HCT116 (cell line): Measurements from ENCODE around the gene DAZAP1. TPM values are rescaled to one million over a fixed set of nuclear protein-coding genes. Genes with fewer than 3 reads are reported as not detected.

Source experiments
- ATAC-seq: fragments of 200-7000 bp; cut with Tn5 transposase; 2 replicates; pipeline ENCODE4 v1.9.1; 2020; ENCODE audit warnings: mild to moderate bottlenecking, moderate library complexity
- BruUV-seq: library from RNA; stranded (reverse); fragments of 400-500 nt; replicated peaks from 2 replicates; lab custom pipeline; 2021; lab: Mats Ljungman, UMichigan
- CTCF ChIA-PET: fragments of 300-600 bp; sonication (Branson Sonifier 250); formaldehyde crosslinking; loops from one replicate; lab custom pipeline; 2021; ENCODE audit warnings: antibody characterized with exemption; lab: Charles Lee
- POLR2A ChIA-PET: fragments of 300-600, 350-600 bp; sonication (Branson Sonifier 250); formaldehyde crosslinking; loops from one replicate; lab custom pipeline; 2021; ENCODE audit warnings: antibody characterized with exemption; lab: Charles Lee
- RAD21 ChIA-PET, 2 experiments: fragments of 300-600 bp; sonication (Branson Sonifier 250); formaldehyde crosslinking; loops; one replicate each; lab custom pipeline; 2023; ENCODE audit warnings: low total read pairs in 2 of 2; ENCODE audit not compliant: uncharacterized antibody in 2 of 2, unreplicated experiment in 2 of 2, low non-redundant PET in 1 of 2; lab: Charles Lee
- DNase-seq: peaks from one replicate; pipeline ENCODE4 v3.0.0-alpha.2; 2010; ENCODE audit warnings: low read depth, low spot score
- H2AFZ ChIP-seq: fragments of 200-600 bp; shearing (Covaris generic), sonication (generic); 2 replicates; pipeline ENCODE4 v1.6.1; 2017; ENCODE audit warnings: low read depth, mixed run types, mixed read lengths, antibody characterized with exemption, low read length; ENCODE audit not compliant: poor library complexity, severe bottlenecking
- H3K27ac ChIP-seq: 2 replicates; pipeline ENCODE4 v1.5.1; 2012; ENCODE audit warnings: low read depth, low read length
- H3K27me3 ChIP-seq: fragments of 200-600 bp; sonication (generic); 2 replicates; pipeline ENCODE4 v1.6.1; 2016; ENCODE audit warnings: mixed run types, low read length, mixed read lengths; ENCODE audit not compliant: insufficient read depth
- H3K36me3 ChIP-seq, 2 experiments: fragments of 200-500 bp in 1 of 2; fragments of 200-600 bp in 1 of 2; sonication (Bioruptor generic) in 1 of 2; sonication (generic) in 1 of 2; 2 replicates each; pipeline versions ENCODE4 v1.5.1 to v1.6.1; 2014 to 2016; ENCODE audit warnings: low read length in 2 of 2, inconsistent platforms in 1 of 2, mixed read lengths in 1 of 2, mixed run types in 1 of 2; ENCODE audit not compliant: insufficient read depth in 2 of 2, control insufficient read depth in 1 of 2
- H3K4me1 ChIP-seq, 2 experiments: fragments of 200-600 bp in 1 of 2; sonication (generic) in 1 of 2; 2 replicates each; pipeline versions ENCODE4 v1.5.1 to v1.6.1; 2012 to 2017; ENCODE audit warnings: low read length in 2 of 2, inconsistent platforms in 1 of 2, mild to moderate bottlenecking in 1 of 2, mixed read lengths in 1 of 2, mixed run types in 1 of 2, moderate library complexity in 1 of 2; ENCODE audit not compliant: insufficient read depth in 2 of 2, control insufficient read depth in 1 of 2
- H3K4me2 ChIP-seq: fragments of 200-600 bp; sonication (generic); 2 replicates; pipeline ENCODE4 v1.6.1; 2017; ENCODE audit warnings: mixed run types, low read length, mixed read lengths
- H3K4me3 ChIP-seq, 2 experiments: fragments of 200-600 bp in 1 of 2; sonication (generic) in 1 of 2; replicated peaks in 1 of 2; 2 replicates each; pipeline ENCODE4 v1.5.1; 2011 to 2016; ENCODE audit warnings: low read length in 2 of 2, control low read depth in 1 of 2, low read depth in 1 of 2, mild to moderate bottlenecking in 1 of 2, mixed read lengths in 1 of 2, mixed run types in 1 of 2
- H3K79me2 ChIP-seq: fragments of 200-600 bp; sonication (generic); 2 replicates; pipeline ENCODE4 v1.6.1; 2017; ENCODE audit warnings: mild to moderate bottlenecking, mixed run types, low read length, moderate library complexity, mixed read lengths; ENCODE audit not compliant: insufficient read depth
- H3K9ac ChIP-seq: fragments of 200-600 bp; sonication (generic); 2 replicates; pipeline ENCODE4 v1.6.1; 2016; ENCODE audit warnings: low read length, mixed read lengths
- H3K9me2 ChIP-seq: fragments of 200-600 bp; sonication (generic), shearing (Covaris generic); 2 replicates; pipeline ENCODE4 v1.6.1; 2017; ENCODE audit warnings: mixed run types, mild to moderate bottlenecking, moderate library complexity; ENCODE audit not compliant: insufficient read depth
- H3K9me3 ChIP-seq, 2 experiments: fragments of 200-500 bp in 1 of 2; fragments of 200-600 bp in 1 of 2; sonication (Bioruptor generic) in 1 of 2; sonication (generic) in 1 of 2; 2 replicates each; pipeline ENCODE4 v1.6.1; 2014 to 2017; ENCODE audit warnings: low read length in 2 of 2, mixed read lengths in 2 of 2, inconsistent platforms in 1 of 2, low read depth in 1 of 2, mild to moderate bottlenecking in 1 of 2, mixed run types in 1 of 2, moderate library complexity in 1 of 2; ENCODE audit not compliant: control insufficient read depth in 1 of 2, insufficient read depth in 1 of 2
- H4K20me1 ChIP-seq: fragments of 200-600 bp; sonication (generic), shearing (Covaris generic); 2 replicates; pipeline ENCODE4 v1.6.1; 2017; ENCODE audit warnings: mixed run types, mild to moderate bottlenecking, moderate library complexity; ENCODE audit not compliant: insufficient read depth
- CBX3 ChIP-seq: IDR thresholded peaks from 2 replicates; pipeline ENCODE4 v1.6.1; 2012; ENCODE audit warnings: low read depth
- CEBPB ChIP-seq: IDR thresholded peaks from 2 replicates; pipeline ENCODE4 v1.6.1; 2012; ENCODE audit warnings: low read depth
- EGR1 ChIP-seq: IDR thresholded peaks from 2 replicates; pipeline ENCODE4 v1.6.1; 2012; ENCODE audit warnings: low read depth
- ELF1 ChIP-seq: IDR thresholded peaks from 2 replicates; pipeline ENCODE4 v1.6.1; 2012; ENCODE audit warnings: low read depth, borderline replicate concordance
- EZH2 ChIP-seq: fragments of 200-600 bp; sonication (generic); IDR thresholded peaks from 2 replicates; pipeline ENCODE4 v1.6.1; 2017; ENCODE audit warnings: antibody characterized with exemption, mixed run types
- EZH2phosphoT487 ChIP-seq: fragments of 200-600 bp; IDR thresholded peaks from 2 replicates; pipeline ENCODE4 v1.6.1; 2018; ENCODE audit warnings: antibody characterized with exemption, borderline replicate concordance
- FOSL1 ChIP-seq: IDR thresholded peaks from 2 replicates; pipeline ENCODE4 v1.6.1; 2012; ENCODE audit warnings: low read depth
- JUND ChIP-seq: IDR thresholded peaks from 2 replicates; pipeline ENCODE4 v1.6.1; 2012
- POLR2A ChIP-seq: IDR thresholded peaks from 2 replicates; pipeline ENCODE4 v1.7.0; 2011; ENCODE audit warnings: borderline replicate concordance; ENCODE audit not compliant: insufficient read depth, insufficient read length; ENCODE audit errors: extremely low read depth
- POLR2AphosphoS5 ChIP-seq: IDR thresholded peaks from 2 replicates; pipeline ENCODE4 v1.6.1; 2011; ENCODE audit warnings: mild to moderate bottlenecking, low read depth, low read length, moderate library complexity
- RAD21 ChIP-seq: IDR thresholded peaks from 2 replicates; pipeline ENCODE4 v1.6.1; 2012; ENCODE audit warnings: low read depth, mild to moderate bottlenecking
- SIN3A ChIP-seq: IDR thresholded peaks from 2 replicates; pipeline ENCODE4 v1.6.1; 2012; ENCODE audit warnings: low read depth
- SP1 ChIP-seq: IDR thresholded peaks from 2 replicates; pipeline ENCODE4 v1.6.1; 2012; ENCODE audit warnings: low read depth
- SRF ChIP-seq: IDR thresholded peaks from 2 replicates; pipeline ENCODE4 v1.6.1; 2012; ENCODE audit warnings: low read depth
- TCF7L2 ChIP-seq: IDR thresholded peaks from 2 replicates; pipeline ENCODE4 v1.7.0; 2011; ENCODE audit warnings: borderline replicate concordance, inconsistent platforms; ENCODE audit not compliant: insufficient read depth, insufficient read length; ENCODE audit errors: extremely low read depth
- YY1 ChIP-seq: IDR thresholded peaks from 2 replicates; pipeline ENCODE4 v1.6.1; 2011; ENCODE audit warnings: low read length, low read depth, moderate library complexity, mild to moderate bottlenecking; ENCODE audit not compliant: insufficient replicate concordance; ENCODE audit errors: extremely low read depth
- ZFX ChIP-seq: fragments of 450-650 bp; IDR thresholded peaks from 2 replicates; pipeline ENCODE4 v1.6.1; 2017
- ZNF274 ChIP-seq: fragments of 200-500 bp; sonication (Bioruptor generic); IDR thresholded peaks from 2 replicates; pipeline ENCODE4 v1.6.1; 2014; ENCODE audit warnings: mild to moderate bottlenecking, low read depth, low read length, inconsistent platforms
- intact Hi-C: fragments of 100-400 bp; cut with micrococcal nuclease; formaldehyde crosslinking; loops from 2 replicates; pipeline ENCODE4 v1.10.0; 2022
- total RNA-seq: library from RNA; stranded (reverse); gene quantifications from one replicate; pipeline ENCODE4 v1.2.1, GENCODE V29; 2021; ENCODE audit not compliant: unreplicated experiment
- TF ChIP-seq, protein P1 (sequence below): IDR thresholded peaks from 2 replicates; pipeline ENCODE4 v1.6.1; 2012
- TF ChIP-seq, protein P2 (sequence below): IDR thresholded peaks from 2 replicates; pipeline ENCODE4 v1.6.1; 2012; ENCODE audit warnings: low read depth
- TF ChIP-seq, protein P3 (sequence below), 3 experiments: fragments of 200-600 bp in 1 of 3; sonication (generic) in 1 of 3; IDR thresholded peaks in 2 of 3; conservative IDR thresholded peaks in 1 of 3; 2 replicates each; pipeline ENCODE4 v1.5.1; 2012 to 2017; ENCODE audit warnings: low read depth in 2 of 3, low read length in 2 of 3, antibody characterized with exemption in 1 of 3, borderline replicate concordance in 1 of 3, control low read depth in 1 of 3, mild to moderate bottlenecking in 1 of 3, mixed read lengths in 1 of 3, mixed run types in 1 of 3, moderate library complexity in 1 of 3; ENCODE audit not compliant: insufficient read depth in 1 of 3
- TF ChIP-seq, protein P4 (sequence below): IDR thresholded peaks from 2 replicates; pipeline ENCODE4 v1.6.1; 2012

Gene DAZAP1
- total RNA-seq, 1 experiment from 2014 or later = 191 TPM

DNA sequence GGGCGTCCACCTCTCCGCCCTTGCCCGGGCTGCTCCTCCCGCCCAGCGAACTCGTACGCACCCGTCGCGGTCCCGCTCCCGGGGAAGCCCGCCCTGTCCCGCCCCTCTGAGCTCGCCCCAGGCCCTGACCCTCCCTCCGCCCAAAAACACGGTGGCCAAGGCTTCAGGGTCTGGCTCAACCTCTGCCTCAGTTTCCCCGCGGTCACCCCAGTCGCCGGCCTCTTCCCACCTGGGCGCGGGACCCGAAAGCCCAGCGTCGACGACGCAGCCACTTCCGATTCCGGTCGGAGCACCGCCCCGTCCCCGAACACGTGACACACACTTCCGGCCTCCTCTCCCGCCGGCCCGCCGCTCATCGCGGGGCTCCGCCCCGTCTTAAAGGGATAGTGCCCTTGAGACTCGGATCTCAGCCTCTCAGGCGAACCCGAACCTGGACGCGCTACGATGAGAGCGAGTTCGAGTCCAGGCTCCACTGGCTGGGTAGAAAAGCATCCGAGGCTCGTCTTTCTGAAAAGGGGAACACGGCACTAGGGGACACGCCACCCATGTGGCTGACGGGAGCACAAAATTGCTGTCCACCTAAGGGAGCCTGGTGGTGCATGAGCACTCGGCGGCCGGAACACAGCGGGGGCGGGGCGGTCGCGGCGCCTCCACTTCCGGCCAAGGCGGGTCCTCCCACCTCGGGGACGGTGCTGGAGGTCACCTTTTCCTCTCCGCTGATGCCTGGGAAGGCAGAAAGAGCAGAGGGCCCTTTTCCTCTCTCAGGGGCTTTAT, 71.7 kb downstream of the DAZAP1 start, which contains the start of gene C19orf25:
Gene C19orf25 (minus strand): TSS at position 282 of the 774 bp plus-strand sequence. CDS start 312 bp downstream, outside the sequence.
- RAD21 ChIA-PET = no interaction called here
- Histone ChIP-seq H3K9me2 (no peaks in the 10 kb centered on the region), H3K4me1 (peaks cover 5 to 21% of the 10 kb centered on the region in 2 experiments; a peak in 3 of 4 replicates), H2AFZ (peak within 1 kb of the TSS; percentile 86), H3K27me3 (no peaks in the 10 kb centered on the region), H3K9me3 (no peaks in the 10 kb centered on the region), H3K79me2 (peaks cover 34% of the 10 kb centered on the region), H3K4me3 (peak within 1 kb of the TSS; percentile 85 to 96), H3K9ac (peak within 1 kb of the TSS; percentile 88), H4K20me1 (no peaks in the 10 kb centered on the region), H3K4me2 (peak within 1 kb of the TSS; percentile 97), H3K27ac (peak within 1 kb of the TSS; percentile 89), H3K36me3 (peaks cover 3 to 5% of the 10 kb centered on the region in 2 experiments; a peak in 2 of 4 replicates)
- intact Hi-C loops = loop anchor here (1.0 kb wide), 2 partner anchors 9 to 11 kb away; partner anchors contain the start of gene PCSK4
- peak; percentile 87 for ATAC-seq
- POLR2A ChIA-PET = interaction anchor here (0.8 kb wide), 1 partner anchor 14 kb away, joined by 3 read pairs; no protein-coding TSS in a partner anchor
- no TSS peak for BruUV-seq
- CTCF ChIA-PET = no interaction called here
- DNase-seq = peak; percentile 86
- TF ChIP-seq EZH2 (no peak), SP1 (peak; percentile 86), ZFX (no peak), EZH2phosphoT487 (no peak), JUND (no peak), POLR2AphosphoS5 (peak; percentile 77), ELF1 (no peak; the same call in 1 of the 2 replicates), ZNF274 (no peak), SIN3A (peak; percentile 56), YY1 (no peak), SRF (no peak), RAD21 (no peak), EGR1 (peak; percentile 93), FOSL1 (no peak), POLR2A (peak; percentile 83), CBX3 (no peak), CEBPB (no peak), TCF7L2 (no peak)
- TF ChIP-seq, protein P1, sequence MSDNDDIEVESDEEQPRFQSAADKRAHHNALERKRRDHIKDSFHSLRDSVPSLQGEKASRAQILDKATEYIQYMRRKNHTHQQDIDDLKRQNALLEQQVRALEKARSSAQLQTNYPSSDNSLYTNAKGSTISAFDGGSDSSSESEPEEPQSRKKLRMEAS = peak; percentile 96
- TF ChIP-seq, protein P2, sequence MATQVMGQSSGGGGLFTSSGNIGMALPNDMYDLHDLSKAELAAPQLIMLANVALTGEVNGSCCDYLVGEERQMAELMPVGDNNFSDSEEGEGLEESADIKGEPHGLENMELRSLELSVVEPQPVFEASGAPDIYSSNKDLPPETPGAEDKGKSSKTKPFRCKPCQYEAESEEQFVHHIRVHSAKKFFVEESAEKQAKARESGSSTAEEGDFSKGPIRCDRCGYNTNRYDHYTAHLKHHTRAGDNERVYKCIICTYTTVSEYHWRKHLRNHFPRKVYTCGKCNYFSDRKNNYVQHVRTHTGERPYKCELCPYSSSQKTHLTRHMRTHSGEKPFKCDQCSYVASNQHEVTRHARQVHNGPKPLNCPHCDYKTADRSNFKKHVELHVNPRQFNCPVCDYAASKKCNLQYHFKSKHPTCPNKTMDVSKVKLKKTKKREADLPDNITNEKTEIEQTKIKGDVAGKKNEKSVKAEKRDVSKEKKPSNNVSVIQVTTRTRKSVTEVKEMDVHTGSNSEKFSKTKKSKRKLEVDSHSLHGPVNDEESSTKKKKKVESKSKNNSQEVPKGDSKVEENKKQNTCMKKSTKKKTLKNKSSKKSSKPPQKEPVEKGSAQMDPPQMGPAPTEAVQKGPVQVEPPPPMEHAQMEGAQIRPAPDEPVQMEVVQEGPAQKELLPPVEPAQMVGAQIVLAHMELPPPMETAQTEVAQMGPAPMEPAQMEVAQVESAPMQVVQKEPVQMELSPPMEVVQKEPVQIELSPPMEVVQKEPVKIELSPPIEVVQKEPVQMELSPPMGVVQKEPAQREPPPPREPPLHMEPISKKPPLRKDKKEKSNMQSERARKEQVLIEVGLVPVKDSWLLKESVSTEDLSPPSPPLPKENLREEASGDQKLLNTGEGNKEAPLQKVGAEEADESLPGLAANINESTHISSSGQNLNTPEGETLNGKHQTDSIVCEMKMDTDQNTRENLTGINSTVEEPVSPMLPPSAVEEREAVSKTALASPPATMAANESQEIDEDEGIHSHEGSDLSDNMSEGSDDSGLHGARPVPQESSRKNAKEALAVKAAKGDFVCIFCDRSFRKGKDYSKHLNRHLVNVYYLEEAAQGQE = no peak
- TF ChIP-seq, protein P3, sequence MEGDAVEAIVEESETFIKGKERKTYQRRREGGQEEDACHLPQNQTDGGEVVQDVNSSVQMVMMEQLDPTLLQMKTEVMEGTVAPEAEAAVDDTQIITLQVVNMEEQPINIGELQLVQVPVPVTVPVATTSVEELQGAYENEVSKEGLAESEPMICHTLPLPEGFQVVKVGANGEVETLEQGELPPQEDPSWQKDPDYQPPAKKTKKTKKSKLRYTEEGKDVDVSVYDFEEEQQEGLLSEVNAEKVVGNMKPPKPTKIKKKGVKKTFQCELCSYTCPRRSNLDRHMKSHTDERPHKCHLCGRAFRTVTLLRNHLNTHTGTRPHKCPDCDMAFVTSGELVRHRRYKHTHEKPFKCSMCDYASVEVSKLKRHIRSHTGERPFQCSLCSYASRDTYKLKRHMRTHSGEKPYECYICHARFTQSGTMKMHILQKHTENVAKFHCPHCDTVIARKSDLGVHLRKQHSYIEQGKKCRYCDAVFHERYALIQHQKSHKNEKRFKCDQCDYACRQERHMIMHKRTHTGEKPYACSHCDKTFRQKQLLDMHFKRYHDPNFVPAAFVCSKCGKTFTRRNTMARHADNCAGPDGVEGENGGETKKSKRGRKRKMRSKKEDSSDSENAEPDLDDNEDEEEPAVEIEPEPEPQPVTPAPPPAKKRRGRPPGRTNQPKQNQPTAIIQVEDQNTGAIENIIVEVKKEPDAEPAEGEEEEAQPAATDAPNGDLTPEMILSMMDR (IDR thresholded peaks at IDR 0.05 in 2 of 3, conservative IDR thresholded peaks at IDR 0.05 in 1 of 3; ENCODE audit: borderline replicate concordance in 1 of 3, insufficient read depth in 1 of 3, low read depth in 2 of 3, low read length in 2 of 3) = no peak
- TF ChIP-seq, protein P4, sequence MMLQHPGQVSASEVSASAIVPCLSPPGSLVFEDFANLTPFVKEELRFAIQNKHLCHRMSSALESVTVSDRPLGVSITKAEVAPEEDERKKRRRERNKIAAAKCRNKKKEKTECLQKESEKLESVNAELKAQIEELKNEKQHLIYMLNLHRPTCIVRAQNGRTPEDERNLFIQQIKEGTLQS = no peak
